Stimulated activated naive CD8-positive, alpha-beta T cell treated with anti-CD3 and anti-CD28 coated beads, Interleukin-15, Interleukin-2, amounts not matched to agents 100 U/mL and 50 U/mL, for 24 hours (primary cell): Measurements from ENCODE around the gene ZNF302.
A peak's percentile ranks its signal among the peaks of the same experiment; 100 is the strongest.

Experiments
- ATAC-seq: fragments of 150-1000 bp; cut with Tn5 transposase; one replicate; pipeline ENCODE4 v1.10.0; 2021
- DNase-seq: peaks from one replicate; pipeline ENCODE4 v3.0.0; 2021

ZNF302 gene

GRCh38 chr19:34733266-34733745 is 55.8 kb downstream of the ZNF302 start:
- DNase-seq (peak; percentile 55), ATAC-seq (peak; percentile 8)

DNA sequence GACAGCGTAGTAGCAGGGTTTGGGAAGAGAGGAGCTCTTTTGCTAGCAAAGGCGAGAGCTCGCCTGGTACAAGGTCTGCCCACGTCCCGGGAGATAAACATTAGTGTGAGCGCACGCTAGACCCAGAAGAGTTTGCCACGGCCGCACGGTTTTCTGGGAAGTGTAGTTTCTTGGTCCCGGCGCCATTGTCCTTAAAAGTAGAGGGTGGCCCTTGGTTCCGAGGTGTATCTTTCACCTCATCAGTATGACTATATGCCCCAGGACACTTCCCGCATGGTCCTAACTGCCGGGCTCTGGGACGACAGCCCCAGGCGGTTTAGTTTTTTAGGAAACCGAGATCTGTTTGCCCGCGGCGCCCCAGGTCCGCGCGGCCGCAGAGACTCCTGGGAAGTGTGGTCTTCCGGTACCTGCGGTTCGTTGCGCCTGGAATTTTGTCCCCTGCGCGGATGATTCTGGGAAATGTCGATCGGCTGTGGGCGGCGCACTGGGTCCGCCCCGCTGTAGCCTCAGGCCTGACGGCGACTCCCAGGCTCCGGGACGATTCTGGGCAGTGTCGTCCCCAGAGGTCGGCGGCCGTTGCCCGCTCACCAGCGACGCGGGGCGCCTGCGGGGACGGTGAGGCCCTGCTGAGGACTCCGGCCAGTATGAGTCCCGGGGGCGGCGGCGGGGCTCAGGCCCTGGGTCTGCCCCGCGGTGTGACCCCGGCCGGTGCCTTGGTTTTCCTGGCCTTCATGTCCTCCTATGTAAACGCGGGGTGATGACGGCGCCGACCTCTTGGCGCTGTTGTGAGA is 56.5 kb downstream of the ZNF302 start, which contains the start of gene ZNF181:
ZNF181 (plus strand) TSS at position 498 of the 791 bp plus-strand sequence. CDS start 795 bp downstream, outside the sequence.
- ATAC-seq, result peak; percentile 87

DNA sequence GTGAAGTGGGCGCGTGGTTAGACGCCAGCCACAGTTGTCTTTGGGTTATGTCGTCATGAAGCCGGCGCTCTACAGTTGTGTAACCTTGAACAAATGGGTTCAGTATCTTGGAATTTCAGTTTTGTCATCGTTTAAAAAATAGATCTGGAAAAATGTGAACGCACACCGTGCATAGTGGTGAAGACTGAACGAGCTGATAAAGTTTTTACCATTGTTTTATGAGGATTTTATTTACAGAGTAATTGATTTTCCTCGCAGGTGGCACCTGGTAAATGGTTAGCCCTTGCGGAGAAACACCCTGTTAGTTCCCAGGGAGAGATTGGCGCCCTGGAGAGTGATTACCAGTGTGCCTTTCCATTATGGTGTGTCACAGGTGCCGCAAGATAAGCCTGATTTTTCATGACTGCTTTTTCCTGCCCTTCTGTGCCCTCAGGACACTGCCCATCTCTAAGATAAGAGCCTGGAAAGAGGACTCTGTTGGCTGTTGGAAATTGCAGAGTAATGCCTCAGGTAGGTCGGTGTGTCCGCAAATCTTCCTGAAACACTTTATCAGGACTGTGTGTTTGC is 57.1 kb downstream of the ZNF302 start:
- ATAC-seq (no peak), DNase-seq (no peak)

More for the DNA sequence above, 56.5 kb downstream of the ZNF302 start, which contains the start of gene ZNF181:
- DNase-seq, result peak; percentile 81
